Parathyroid adenoma (tissue), 2 donors: ENCODE results near the gene TSPAN19.

Source experiments
- H2AFZ ChIP-seq: fragments of 300-600 bp; sonication (generic); one replicate; pipeline ENCODE4 v1.7.0; 2017; ENCODE audit warnings: antibody characterized with exemption, mild to moderate bottlenecking
- H3K27ac ChIP-seq: fragments of 300-600 bp; sonication (generic); one replicate; pipeline ENCODE4 v1.7.0; 2017
- H3K27me3 ChIP-seq: fragments of 300-600 bp; sonication (generic); one replicate; pipeline ENCODE4 v1.7.0; 2017; ENCODE audit warnings: low read length; ENCODE audit not compliant: control insufficient read depth, insufficient read depth
- H3K36me3 ChIP-seq: fragments of 300-600 bp; sonication (generic); one replicate; pipeline ENCODE4 v1.7.0; 2017; ENCODE audit warnings: low read length; ENCODE audit not compliant: control insufficient read depth, insufficient read depth
- H3K4me1 ChIP-seq: fragments of 300-600 bp; sonication (generic); one replicate; pipeline ENCODE4 v1.7.0; 2017; ENCODE audit warnings: control low read depth
- H3K4me2 ChIP-seq: fragments of 300-600 bp; sonication (generic); one replicate; pipeline ENCODE4 v1.7.0; 2017; ENCODE audit warnings: low read length
- H3K4me3 ChIP-seq: fragments of 300-600 bp; sonication (generic); one replicate; pipeline ENCODE4 v1.7.0; 2017; ENCODE audit warnings: low read depth, low read length
- H3K79me2 ChIP-seq: fragments of 300-600 bp; sonication (generic); one replicate; pipeline ENCODE4 v1.7.0; 2017; ENCODE audit warnings: control low read depth
- H3K9ac ChIP-seq: fragments of 300-600 bp; sonication (generic); one replicate; pipeline ENCODE4 v1.7.0; 2017; ENCODE audit warnings: mild to moderate bottlenecking
- H3K9me3 ChIP-seq: fragments of 300-600 bp; sonication (generic); one replicate; pipeline ENCODE4 v1.7.0; 2017; ENCODE audit warnings: low read length; ENCODE audit not compliant: control insufficient read depth
- TF ChIP-seq, protein P1 (sequence below): fragments of 300-600 bp; sonication (generic); IDR thresholded peaks from one replicate; pipeline ENCODE4 v1.7.0; 2017; ENCODE audit warnings: antibody characterized with exemption, mild to moderate bottlenecking
- donor health status: primary hyperparathyroidism.

Gene TSPAN19

DNA sequence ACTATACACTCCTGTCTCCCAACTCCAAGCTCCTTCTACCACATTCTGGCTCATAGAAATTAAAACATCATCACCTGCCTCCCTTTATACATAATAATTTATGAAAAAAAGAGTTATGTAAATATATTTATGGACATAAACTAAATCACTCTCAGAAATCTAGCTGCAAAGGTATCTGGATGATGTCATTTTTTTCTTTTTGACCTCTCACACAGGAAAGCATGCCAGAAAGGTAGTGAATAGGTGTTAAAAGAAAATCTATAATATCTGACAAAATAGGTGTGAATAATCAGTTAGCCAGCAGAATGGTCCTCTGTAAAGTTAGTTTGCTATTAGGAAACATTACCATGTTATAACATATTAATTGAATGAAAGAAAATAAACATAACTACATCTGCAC is 7.8 kb upstream of the TSPAN19 start:
- Histone ChIP-seq H3K27ac (no peak overlapping the region), H2AFZ (no peak overlapping the region), H3K4me1 (no peaks in the 10 kb centered on the region), H3K9me3 (no peaks in the 10 kb centered on the region), H3K4me3 (no peak overlapping the region), H3K9ac (no peak overlapping the region), H3K4me2 (no peak overlapping the region), H3K36me3 (no peaks in the 10 kb centered on the region), H3K79me2 (no peaks in the 10 kb centered on the region), H3K27me3 (no peaks in the 10 kb centered on the region)
- TF ChIP-seq, protein P1, sequence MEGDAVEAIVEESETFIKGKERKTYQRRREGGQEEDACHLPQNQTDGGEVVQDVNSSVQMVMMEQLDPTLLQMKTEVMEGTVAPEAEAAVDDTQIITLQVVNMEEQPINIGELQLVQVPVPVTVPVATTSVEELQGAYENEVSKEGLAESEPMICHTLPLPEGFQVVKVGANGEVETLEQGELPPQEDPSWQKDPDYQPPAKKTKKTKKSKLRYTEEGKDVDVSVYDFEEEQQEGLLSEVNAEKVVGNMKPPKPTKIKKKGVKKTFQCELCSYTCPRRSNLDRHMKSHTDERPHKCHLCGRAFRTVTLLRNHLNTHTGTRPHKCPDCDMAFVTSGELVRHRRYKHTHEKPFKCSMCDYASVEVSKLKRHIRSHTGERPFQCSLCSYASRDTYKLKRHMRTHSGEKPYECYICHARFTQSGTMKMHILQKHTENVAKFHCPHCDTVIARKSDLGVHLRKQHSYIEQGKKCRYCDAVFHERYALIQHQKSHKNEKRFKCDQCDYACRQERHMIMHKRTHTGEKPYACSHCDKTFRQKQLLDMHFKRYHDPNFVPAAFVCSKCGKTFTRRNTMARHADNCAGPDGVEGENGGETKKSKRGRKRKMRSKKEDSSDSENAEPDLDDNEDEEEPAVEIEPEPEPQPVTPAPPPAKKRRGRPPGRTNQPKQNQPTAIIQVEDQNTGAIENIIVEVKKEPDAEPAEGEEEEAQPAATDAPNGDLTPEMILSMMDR = no peak

DNA sequence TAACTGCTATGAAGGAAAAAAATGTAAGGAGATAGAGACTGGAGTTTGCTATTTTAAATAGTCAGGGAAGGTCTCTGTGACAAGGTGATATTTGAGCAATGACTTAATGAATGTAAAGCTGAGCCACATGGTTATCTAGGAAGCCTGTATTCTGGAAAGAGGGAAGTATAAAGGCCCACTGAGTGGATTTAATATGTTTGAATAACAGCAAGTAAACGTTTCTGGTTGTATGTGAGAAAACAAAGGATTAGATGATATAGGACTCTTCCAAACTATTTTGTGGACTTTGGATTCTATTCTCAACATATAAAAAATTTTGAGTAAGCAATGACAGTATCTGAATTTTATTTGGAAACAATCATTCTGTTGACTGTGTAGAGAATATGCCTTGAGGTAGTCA is 5.3 kb upstream of the TSPAN19 start:
- Histone ChIP-seq H2AFZ (no peak overlapping the region), H3K36me3 (no peaks in the 10 kb centered on the region), H3K9me3 (no peaks in the 10 kb centered on the region), H3K79me2 (no peaks in the 10 kb centered on the region), H3K4me1 (no peaks in the 10 kb centered on the region), H3K9ac (no peak overlapping the region), H3K4me2 (no peak overlapping the region), H3K27me3 (no peaks in the 10 kb centered on the region), H3K4me3 (no peak overlapping the region), H3K27ac (no peak overlapping the region)
- TF ChIP-seq, protein P1 = no peak

DNA sequence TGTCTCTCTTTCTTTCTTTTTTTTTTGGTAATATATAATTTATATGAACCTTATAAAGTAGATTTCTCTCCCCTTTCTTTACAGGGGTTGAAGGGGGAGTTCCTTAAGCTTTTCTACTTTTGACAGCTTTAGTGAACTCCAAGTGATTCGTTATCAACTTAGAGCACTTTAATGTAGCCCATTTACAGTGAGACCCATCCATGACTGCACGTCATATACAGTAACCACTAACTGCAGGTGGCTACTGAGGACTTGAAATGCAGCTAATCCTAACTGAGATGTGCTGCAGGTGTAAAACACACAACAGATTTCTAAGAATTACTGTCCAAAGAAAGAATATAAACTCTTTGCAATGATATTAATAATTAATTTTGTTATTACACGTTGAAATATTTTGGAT is 656 bp upstream of the TSPAN19 start:
- H3K4me1 ChIP-seq = no peaks in the 10 kb centered on the region
- H3K4me2 ChIP-seq = peak overlapping the region; percentile 80
- peak overlapping the region; percentile 43 for H3K27ac ChIP-seq
- peak overlapping the region; percentile 87 for H2AFZ ChIP-seq
- no peaks in the 10 kb centered on the region for H3K27me3 ChIP-seq
- no peaks in the 10 kb centered on the region for H3K36me3 ChIP-seq
- H3K9ac ChIP-seq = no peak overlapping the region
- H3K9me3 ChIP-seq = no peaks in the 10 kb centered on the region
- peak overlapping the region; percentile 87 for H3K4me3 ChIP-seq
- H3K79me2 ChIP-seq = no peaks in the 10 kb centered on the region
- TF ChIP-seq, protein P1 = no peak

DNA sequence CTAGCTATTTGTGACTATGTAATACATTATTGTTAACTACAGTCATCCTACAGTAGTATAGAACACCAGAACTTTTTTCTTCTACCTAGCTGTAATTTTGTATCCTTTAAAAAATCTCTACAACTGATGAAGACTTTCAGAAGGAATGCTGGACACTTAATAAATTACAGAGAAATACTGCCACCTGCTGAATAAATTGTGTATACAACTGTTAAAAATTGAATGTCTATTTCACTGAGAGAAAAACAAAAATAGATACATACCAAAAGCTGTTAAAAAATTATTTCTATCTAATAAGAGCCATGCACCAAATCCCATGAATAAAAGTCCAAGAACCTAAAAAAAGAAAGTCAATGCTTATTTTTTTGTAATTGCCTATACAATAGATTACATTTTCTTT is 6.6 kb downstream of the TSPAN19 start:
- no peaks in the 10 kb centered on the region for H3K36me3 ChIP-seq
- no peak overlapping the region for H3K4me3 ChIP-seq
- no peaks in the 10 kb centered on the region for H3K4me1 ChIP-seq
- H3K9ac ChIP-seq = no peak overlapping the region
- no peak overlapping the region for H3K4me2 ChIP-seq
- TF ChIP-seq, protein P1 = peak; percentile 52
- no peaks in the 10 kb centered on the region for H3K27me3 ChIP-seq
- no peak overlapping the region for H3K27ac ChIP-seq
- H3K79me2 ChIP-seq = no peaks in the 10 kb centered on the region
- no peak overlapping the region for H2AFZ ChIP-seq
- H3K9me3 ChIP-seq = no peaks in the 10 kb centered on the region

DNA sequence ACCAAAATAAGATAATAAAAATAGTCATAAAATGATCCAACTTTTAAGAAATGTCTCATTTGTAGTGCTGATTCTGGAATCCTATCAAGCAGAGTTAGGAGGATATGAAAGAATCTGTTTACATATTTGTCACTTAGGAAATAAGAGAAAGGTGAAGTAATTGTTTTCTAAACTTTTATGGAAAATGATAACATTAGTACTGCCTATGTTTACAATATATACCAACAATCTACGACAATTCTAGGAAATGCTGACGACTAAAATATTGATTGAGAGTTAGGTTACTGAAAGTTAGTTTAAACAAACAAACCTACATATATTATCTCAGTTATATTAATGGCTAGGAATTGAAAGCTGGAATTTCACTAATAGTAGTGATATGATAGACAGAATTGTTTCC is 18.0 kb downstream of the TSPAN19 start:
- no peak overlapping the region for H2AFZ ChIP-seq
- no peak overlapping the region for H3K27ac ChIP-seq
- TF ChIP-seq, protein P1 = no peak
- no peaks in the 10 kb centered on the region for H3K9me3 ChIP-seq
- H3K4me1 ChIP-seq = no peaks in the 10 kb centered on the region
- H3K79me2 ChIP-seq = no peaks in the 10 kb centered on the region
- H3K36me3 ChIP-seq = no peaks in the 10 kb centered on the region
- H3K9ac ChIP-seq = no peak overlapping the region
- no peak overlapping the region for H3K4me2 ChIP-seq
- H3K27me3 ChIP-seq = no peaks in the 10 kb centered on the region
- H3K4me3 ChIP-seq = no peak overlapping the region
